HG03103 (cell line): ENCODE measurements around the gene MYH4.

Source experiments
- ATAC-seq: cut with Tn5 transposase; IDR thresholded peaks from one replicate; pipeline ENCODE4 v1.9.1; 2021; ENCODE audit warnings: low read depth; ENCODE audit not compliant: unreplicated experiment

The MYH4 gene

DNA sequence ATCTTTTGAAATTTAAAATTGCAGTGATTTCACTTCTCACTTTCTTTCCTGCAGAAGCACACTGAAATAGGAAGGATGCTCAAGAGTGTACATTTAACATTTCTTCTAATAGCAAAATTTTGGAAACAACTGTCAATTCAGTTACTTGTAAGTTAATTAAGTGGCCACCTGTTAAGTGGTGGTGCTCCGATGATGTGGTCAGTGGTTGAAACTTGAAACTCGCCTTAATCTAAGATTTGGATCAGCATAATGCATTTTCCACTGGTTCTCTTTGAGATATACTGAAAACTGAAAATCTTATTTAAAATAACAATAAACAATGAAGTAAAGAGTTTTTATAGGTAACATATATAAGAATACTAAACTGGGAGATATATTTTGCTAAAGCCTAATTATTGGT lies 40.6 kb downstream of the MYH4 start:
- ATAC-seq = no peak

DNA sequence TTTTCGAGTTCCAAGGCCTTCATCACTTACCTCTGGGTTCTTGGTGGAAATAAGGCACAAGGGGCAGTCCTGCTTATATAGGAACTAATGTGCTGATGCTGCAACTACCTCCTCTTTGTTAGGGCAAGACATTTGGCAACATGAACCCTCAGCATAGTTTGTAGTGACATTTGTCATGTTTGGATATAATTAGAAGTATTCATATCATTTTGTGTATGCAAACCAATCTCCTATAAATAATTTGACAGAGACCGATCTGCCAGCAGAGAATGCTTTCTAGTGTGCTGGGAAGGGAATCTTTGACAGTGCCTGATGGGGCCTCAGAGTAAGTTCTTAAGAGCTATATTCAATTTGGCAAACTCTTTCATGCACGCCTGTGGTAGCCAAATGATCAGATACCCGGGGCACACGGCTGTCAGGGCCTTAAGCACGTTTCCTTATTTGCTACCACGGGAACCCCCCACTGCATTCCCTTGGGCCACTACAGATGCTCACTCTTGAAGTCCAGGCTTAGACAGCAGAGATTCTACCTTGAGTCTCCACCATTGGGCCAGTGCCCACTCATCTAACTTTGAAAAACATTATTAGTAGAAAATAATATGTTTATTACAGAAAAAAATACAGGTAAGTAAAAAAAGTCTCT lies 47.3 kb downstream of the MYH4 start, which contains the start of gene MYH8:
Gene MYH8, minus strand, starts transcription at position 51 of the 643 bp plus-strand sequence. CDS start 1,723 bp downstream, outside the sequence.
- ATAC-seq = no peak

DNA sequence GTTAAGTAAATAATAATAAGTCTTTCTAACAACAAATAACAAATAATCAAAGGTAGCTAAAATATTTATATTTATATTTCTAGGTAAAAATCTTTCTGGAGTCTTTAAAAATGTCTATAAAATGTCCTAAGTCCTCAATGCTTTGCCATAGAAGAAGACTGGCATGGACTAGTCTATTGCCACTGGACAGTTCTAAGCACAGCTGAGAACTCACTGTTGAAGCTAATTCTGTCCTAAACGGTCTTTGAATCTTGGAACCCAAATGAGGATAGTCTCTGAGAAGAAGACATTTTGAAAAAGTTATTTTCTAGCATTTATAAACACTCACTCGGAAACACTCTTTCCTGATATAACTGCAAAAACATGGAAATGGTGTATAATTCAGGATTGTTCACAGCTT lies 48.1 kb downstream of the MYH4 start:
- no peak for ATAC-seq

DNA sequence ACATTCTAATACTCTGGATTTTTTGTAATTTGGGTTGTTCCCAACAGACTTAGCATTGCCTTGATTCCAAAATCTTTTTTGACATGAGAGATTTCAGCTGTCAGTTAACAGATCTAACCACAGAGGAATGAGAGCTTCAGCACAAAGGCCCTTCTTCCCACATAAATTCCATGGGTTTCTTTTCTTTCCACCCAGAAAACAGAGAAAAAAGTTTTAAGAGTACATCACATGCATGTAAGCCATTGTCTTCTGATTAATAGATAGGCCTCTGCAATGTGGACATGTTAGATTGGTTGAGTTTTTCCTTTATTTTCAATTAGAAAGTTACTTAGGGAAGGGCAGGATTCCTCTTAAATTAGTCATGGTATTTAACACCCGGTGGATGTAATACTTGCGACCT lies 48.5 kb downstream of the MYH4 start:
- ATAC-seq = no peak

DNA sequence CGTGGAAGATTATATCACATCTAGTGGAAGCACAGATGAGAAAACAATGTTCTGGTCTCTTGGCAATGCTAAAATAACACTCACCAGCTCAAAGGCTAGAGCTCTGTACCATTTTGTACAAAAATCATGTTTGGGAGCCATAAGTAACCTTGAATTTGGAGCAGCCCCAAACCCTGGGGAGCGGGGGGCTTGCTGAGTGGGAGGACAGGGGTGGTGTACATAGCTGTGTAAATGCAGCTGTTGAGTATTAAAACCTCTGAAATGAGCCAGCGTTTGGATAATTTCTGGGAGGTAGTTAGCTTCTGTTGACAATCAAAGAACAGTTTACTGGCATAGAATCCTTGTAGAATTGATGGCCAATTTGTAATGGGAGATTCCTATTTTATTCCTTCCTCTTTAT lies 51.9 kb downstream of the MYH4 start:
- ATAC-seq = no peak

DNA sequence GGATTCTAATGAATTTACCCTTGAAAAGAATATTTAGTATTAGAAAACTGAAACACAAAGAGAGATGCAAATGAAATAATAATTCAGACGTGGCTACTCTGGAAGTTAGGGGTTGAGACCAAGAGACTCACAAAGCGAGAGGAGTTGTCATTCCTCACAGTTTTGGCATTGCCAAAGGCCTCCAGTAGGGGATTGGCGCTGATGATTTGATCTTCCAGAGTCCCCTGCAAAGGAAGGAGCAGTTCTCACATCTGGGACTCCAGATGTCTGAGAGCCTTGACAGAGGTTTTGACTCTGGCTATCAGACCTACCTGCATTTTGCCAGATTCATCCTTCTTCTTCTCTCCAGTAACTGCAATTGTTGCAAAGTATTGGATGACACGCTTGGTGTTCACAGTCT lies 54.2 kb downstream of the MYH4 start:
- ATAC-seq = no peak

DNA sequence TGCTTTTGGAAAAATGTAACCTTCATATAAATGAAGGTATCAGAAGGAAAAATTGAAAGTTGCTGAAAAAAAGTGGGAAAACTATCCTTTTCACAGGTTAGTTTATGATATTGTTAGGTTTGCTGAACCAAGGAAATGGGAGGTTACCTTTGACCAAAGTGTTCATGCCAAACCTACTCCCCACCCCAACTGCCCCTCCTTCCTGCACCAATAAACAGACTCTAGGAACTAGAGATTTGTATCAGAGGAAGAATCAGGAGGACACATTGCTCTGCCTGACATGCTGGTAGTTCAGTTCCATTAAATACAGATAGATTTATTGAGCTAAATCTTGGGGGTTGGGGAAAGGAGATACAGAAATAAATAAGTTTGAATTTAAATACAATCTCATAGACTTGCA lies 65.8 kb downstream of the MYH4 start:
- ATAC-seq = no peak

DNA sequence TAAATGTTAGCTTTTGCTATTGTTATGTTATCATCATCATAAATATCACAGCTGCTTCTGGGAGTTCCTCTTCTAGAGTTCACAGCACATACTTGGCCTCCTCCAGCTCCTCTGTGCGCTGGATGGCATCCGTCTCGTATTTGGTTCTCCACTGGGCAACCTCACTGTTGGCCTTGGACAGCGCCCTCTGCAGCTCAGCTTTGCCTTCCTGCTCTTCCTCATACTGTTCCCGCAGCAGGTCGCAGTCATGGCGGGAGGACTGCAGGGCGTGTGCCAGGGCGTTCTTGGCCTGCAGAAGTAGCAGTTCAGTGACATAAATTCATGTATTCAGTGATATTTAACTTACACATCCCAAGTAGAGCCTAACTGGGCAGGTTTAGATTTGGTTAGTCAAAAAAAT lies 71.0 kb downstream of the MYH4 start:
- ATAC-seq = no peak

DNA sequence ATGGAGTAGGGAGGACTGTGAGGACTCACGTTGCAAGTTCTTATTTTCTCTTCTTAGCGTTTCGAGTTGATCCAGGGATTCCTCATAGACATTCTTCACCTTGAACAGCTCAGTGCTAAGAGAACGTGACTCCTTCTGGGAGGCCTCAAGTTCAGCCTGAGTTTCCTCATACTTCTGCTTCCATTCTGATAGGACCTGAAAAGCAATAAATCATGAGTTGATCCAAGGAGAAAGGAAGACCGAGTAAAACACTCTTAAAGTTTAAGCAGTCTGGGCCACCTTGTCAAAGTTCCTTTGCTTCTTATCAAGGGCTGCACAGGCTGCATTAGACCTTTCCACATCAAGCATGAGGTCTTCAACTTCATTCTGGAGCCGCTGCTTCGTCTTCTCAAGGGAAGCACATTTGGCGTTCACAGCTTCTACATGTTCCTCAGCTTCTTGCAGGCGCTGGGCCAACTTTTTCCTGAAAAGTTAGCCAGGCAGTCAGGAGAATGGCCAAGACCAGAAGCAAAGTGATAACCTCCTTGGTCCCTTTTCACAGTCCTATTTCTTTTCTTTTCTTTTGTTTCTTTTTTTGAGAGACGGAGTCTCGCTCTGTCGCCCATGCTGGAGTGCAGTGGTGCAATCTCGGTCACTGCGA lies 72.7 kb downstream of the MYH4 start:
- no peak for ATAC-seq

DNA sequence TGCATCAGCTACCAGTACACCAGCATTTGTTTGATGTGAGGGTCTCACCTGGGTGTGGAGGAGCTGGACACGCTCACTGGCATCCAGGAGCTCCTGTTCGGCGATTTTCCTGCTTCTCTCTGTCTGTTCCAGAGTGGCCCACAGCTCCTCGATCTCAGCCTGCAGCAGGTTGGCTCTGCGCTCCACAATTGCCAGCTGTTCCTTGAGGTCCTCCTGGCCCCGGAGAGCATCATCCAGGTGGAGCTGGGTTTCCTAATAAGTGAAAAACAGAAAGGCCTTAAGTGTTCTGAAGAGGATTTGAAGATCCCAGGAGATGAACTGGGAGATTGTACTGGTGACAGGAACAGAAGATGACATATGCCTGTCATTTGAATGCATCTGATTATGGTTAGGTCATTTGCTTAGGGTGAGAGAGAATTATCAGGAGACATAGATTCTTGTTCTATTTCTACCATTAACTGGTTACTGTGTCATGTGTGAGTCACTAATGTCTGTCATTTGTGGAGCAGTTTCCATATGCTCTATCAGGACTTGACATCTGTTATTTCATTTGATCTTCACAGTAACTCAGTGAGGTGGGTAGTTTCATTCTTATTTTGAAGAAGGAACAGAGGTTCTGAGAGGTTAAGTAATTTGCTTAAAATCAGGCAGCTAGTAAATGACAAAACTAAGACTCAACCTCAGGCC lies 75.0 kb downstream of the MYH4 start:
- ATAC-seq = no peak
